Measurements from ENCODE around the gene SLC39A1.
"Not testable (repeated sequence)": the region's sequence is repeated elsewhere in the genome, so short reads cannot be mapped to it uniquely, and the experiment has no call there.

Gene SLC39A1

DNA sequence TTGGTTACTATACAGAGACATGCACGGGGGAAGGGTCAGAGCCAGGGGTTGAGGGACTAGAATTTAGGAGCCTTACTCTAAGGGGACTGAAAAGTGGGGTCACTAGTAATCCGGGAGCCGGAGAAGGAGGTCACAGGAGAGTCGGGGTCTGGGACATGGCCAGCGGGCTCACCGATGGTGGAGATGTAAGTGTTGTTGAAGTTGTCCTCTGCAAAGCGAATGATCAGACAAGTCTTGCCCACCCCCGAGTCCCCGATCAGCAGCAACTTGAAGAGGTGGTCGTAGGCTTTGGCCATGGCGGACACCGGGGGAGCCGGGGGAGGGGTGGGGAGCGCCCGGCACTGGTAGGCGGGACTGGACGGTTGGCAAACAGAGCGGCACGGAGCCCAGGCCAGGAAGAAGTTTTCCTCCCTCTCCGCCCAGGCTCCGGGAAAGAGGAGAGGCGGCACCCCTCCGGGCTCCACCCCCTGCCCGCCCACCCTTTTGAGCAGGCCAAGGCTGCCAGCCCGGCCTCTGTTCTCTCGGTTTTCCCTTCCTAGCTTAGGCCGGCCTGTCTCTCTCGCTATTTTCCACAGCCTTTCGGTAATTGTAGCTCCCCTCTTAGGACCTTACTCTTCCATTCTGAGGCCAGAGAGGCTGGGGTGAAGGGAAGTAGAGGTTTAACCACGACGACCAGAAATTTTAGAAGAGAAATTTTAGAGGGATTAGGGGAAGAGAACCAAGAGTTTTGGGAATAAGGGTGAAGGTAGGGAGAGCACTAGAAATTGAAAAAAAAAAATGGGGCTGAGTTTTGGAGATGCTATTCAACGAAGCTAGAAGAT is 22.8 kb upstream of the SLC39A1 start, which contains the start of gene RAB13:
RAB13 (minus strand) TSS at position 399 of the 821 bp plus-strand sequence; CDS start at position 296, 103 bp downstream.
- CTCF ChIA-PET = interaction anchor here (0.6 to 4.1 kb wide), 37 partner anchors 9 to 476 kb away, joined by 3 to 36 read pairs (median 5); partner anchors contain the start of genes CREB3L4, DENND4B, GATAD2B and JTB

GRCh38 chr1:153985341-153985912 is 22.1 kb upstream of the SLC39A1 start:
- ChIA-PET POLR2A (interaction anchor here (0.6 to 1.6 kb wide), 3 partner anchors 23 to 352 kb away, joined by 3 to 4 read pairs (median 3); partner anchors contain the start of gene CHTOP), CTCF (interaction anchor here (0.7 to 4.1 kb wide), 13 partner anchors 9 to 308 kb away, joined by 3 to 33 read pairs (median 8); partner anchors contain the start of genes CREB3L4 and SLC39A1)
- TF ChIP-seq, protein P1, sequence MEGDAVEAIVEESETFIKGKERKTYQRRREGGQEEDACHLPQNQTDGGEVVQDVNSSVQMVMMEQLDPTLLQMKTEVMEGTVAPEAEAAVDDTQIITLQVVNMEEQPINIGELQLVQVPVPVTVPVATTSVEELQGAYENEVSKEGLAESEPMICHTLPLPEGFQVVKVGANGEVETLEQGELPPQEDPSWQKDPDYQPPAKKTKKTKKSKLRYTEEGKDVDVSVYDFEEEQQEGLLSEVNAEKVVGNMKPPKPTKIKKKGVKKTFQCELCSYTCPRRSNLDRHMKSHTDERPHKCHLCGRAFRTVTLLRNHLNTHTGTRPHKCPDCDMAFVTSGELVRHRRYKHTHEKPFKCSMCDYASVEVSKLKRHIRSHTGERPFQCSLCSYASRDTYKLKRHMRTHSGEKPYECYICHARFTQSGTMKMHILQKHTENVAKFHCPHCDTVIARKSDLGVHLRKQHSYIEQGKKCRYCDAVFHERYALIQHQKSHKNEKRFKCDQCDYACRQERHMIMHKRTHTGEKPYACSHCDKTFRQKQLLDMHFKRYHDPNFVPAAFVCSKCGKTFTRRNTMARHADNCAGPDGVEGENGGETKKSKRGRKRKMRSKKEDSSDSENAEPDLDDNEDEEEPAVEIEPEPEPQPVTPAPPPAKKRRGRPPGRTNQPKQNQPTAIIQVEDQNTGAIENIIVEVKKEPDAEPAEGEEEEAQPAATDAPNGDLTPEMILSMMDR (IDR thresholded peaks at IDR 0.05; ENCODE audit: control extremely low read depth, extremely low read depth, low read depth, missing control alignments) = no peak
- no peak for DNase-seq (ENCODE audit: extremely low spot score)

More for the DNA sequence above, 22.8 kb upstream of the SLC39A1 start, which contains the start of gene RAB13:
- TF ChIP-seq, protein P1 (IDR thresholded peaks at IDR 0.05; ENCODE audit: control extremely low read depth, extremely low read depth, low read depth, missing control alignments) = no peak
- DNase-seq (ENCODE audit: extremely low spot score) = peak; percentile 52
- POLR2A ChIA-PET = interaction anchor here (0.6 to 1.6 kb wide), 3 partner anchors 24 to 352 kb away, joined by 3 to 4 read pairs (median 3); partner anchors contain the start of gene CHTOP

- TF ChIP-seq, protein P1 (IDR thresholded peaks at IDR 0.05; ENCODE audit: control extremely low read depth, extremely low read depth, low read depth, missing control alignments) = no peak
- POLR2A ChIA-PET = no interaction called here
- no peak for DNase-seq (ENCODE audit: extremely low spot score)
- CTCF ChIA-PET = interaction anchor here (0.9 to 4.1 kb wide), 7 partner anchors 8 to 307 kb away, joined by 3 to 33 read pairs (median 7); partner anchors contain the start of genes CREB3L4 and SLC39A1
Observed at GRCh38 chr1:153984123-153984894, 21.0 kb upstream of the SLC39A1 start.

- DNase-seq (ENCODE audit: extremely low spot score); POLR2A ChIA-PET: not testable (repeated sequence)
- CTCF ChIA-PET = interaction anchor here (1.0 kb wide), 1 partner anchor 179 kb away, joined by 3 read pairs; no protein-coding TSS in a partner anchor
Observed at GRCh38 chr1:153981735-153982134, 18.4 kb upstream of the SLC39A1 start.

DNA sequence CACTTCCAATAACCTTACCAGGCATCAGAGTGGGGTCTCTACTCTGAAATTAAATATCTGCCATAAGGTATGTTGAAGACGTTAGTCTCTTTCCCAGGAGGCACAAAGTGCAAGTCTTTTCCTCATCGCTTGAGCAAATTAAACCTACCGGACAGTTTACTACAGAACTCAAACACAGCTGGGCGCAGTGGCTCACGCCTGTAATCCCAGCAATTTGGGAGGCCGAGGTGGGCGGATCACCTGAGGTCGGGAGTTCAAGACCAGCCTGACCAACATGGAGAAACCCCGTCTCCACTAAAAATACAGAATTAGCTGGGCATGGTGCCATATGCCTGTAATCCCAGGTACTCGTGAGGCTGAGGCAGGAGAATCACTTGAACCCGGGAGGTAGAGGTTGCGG is 15.8 kb upstream of the SLC39A1 start:
- DNase-seq (ENCODE audit: extremely low spot score); POLR2A ChIA-PET: not testable (repeated sequence)
- CTCF ChIA-PET = interaction anchor here (2.1 to 4.4 kb wide), 3 partner anchors 8 to 182 kb away, joined by 12 to 36 read pairs (median 30); partner anchors contain the start of genes CREB3L4 and RAB13

DNA sequence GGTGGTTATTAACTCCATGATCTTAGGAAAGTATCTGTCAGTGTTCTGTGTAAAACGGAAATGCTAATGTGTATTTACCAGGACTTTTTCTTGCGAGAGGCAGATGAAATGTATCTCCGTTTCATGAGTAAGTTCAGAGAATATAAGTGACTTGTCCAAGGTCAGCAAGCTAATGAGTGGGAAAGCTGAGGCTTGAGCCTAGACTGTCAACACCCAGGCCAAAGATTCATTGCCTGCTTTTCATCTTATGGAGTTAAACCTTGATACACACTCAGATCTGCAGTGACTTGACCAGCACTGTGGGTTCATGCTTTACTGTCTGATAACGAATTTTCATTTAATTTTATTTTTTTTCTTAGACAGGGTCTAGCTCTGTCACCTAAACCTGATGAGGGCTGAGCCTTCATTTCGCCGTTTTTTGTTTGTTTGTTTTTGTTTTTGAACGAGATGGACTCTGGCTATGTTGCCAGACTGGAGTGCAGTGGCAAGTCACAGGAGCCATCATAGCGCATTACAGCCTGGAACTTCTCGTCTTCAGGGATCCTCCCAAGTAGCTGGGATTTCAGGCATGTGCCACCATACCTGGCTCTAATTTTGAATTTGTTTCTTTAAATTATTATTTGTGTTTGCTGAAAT is 15.1 kb upstream of the SLC39A1 start:
- no peak for DNase-seq (ENCODE audit: extremely low spot score)
- ChIA-PET POLR2A (interaction anchor here (1.2 to 3.2 kb wide), 6 partner anchors 11 to 345 kb away, joined by 3 to 31 read pairs (median 9); partner anchors contain the start of genes CHTOP, CREB3L4, DENND4B and RPS27), CTCF (interaction anchor here (1.0 to 4.4 kb wide), 10 partner anchors 9 to 468 kb away, joined by 3 to 36 read pairs (median 7); partner anchors contain the start of genes CREB3L4, DENND4B, GATAD2B and RAB13)
- TF ChIP-seq, protein P1 (IDR thresholded peaks at IDR 0.05; ENCODE audit: control extremely low read depth, extremely low read depth, low read depth, missing control alignments) = no peak

Measured in GM10248 (cell line).